ENCODE results near the gene HLA-DRA.

Gene HLA-DRA

DNA sequence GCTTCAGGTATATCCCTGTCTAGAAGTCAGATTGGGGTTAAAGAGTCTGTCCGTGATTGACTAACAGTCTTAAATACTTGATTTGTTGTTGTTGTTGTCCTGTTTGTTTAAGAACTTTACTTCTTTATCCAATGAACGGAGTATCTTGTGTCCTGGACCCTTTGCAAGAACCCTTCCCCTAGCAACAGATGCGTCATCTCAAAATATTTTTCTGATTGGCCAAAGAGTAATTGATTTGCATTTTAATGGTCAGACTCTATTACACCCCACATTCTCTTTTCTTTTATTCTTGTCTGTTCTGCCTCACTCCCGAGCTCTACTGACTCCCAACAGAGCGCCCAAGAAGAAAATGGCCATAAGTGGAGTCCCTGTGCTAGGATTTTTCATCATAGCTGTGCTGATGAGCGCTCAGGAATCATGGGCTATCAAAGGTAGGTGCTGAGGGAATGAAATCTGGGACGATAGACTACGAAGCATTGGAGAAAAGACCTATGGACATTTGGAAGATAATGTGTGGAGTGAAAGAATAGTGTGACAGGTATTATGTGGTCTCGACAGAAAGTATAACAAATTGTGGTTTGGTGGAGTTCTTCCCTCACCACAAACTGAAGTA, at the start of gene HLA-DRA:
Gene HLA-DRA (plus strand): TSS at position 286 of the 613 bp plus-strand sequence. CDS start 64 bp downstream, at position 350.
- peak; percentile 94 for DNase-seq

DNA sequence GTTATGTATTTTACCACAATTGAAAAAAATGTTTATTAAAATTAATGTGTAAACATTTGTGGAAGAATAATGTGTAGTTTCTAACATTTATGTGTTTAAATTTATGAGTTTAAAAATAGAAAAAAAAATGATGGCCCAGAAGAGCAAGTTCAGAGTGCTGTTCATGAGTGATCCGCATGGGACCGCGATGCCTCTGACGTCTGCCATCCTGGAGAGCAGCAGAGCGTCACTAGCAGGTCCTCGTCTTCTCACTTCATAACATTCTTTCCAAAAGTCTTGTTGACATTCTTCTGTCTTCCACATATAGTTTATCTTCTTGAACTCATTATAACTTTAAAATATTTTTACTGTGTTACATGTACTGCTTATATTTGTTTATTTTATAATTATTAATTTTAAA, 48.2 kb upstream of the HLA-DRA start:
- no peak for DNase-seq

DNA sequence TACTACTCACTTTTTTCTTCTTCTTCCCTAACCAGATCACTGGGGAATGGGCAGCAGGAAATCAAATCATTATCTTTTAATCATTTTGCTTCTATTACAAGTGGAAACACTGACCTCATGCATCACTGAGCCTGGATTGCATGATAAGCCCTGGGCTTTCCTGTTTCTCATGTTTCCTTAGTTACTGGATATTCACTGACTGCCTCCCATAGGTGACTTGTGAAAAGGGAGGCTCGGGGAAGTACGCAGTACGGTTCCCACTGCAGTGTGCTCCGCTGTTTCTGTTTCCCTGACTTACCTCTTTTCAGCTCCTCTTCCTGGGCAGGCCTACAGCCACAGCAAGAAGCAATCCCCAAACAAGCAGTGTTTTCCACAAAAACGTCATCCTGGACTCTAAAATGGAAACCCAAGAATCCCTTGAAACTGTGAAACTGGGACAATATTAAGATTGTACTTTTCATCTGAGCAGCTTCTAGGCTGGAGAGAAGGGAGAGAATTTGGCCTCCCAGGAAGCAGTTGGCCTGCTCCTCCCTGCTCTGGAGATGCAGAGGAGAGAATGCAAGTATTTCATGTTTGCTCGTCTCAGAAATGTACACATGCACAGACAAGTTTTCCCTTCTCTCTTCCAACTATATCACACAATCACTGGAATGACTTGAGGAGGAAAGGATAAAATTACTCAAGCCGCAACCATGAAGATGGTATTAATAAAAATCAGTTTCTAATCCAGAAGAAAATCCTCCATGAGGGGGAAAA, 45.8 kb upstream of the HLA-DRA start:
- peak; percentile 45 for DNase-seq

DNA sequence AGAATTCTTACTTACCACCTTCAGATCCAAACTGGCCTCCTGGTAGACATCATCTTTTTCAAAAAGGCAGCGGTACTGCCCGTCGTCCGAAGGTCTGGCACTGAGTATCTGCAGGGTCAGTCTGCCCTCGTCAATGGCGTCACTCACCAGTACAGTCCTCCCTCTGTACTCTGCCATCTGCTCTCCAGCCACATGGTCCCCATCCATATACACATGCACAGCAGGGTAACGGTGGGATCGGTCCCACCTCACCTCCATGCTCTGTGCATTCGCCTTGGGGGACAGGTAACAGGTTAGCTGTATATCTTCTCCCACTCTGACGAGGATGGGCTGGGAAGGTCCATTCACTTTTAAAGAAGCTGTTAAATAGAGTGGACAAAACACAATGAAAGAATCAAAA, 43.7 kb upstream of the HLA-DRA start:
- no peak for DNase-seq

DNA sequence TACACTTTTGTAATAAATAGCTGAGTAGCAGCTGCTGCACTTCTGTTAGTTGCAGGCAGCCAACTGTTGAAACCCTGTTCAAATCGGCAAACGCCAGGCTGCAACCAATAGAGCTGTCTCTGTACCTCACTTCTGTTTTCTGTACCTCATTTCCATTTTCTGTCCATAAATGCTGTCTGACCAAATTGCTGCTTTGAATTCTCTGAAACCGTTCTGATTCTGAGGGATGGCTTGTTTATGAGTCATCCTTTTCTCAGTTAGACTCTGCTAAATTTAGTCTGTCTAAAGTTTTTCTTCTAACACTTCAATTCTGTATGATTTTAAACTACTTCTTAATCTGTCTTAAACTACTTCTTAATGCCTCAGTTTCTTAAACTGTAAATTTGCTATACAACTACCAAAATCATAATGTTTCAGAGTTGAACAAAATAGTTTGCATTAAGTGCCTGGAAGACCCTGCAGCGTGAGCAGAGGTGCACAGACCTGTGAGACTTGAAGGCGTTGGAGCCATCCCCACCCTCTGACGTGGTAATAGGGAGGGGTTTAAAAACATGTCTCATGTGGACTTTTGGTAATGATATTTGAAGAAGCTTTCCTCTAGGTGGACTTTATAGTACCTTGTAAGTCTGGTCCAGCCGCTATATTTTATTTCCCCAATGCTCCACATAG, 42.3 kb upstream of the HLA-DRA start:
- DNase-seq, result no peak

DNA sequence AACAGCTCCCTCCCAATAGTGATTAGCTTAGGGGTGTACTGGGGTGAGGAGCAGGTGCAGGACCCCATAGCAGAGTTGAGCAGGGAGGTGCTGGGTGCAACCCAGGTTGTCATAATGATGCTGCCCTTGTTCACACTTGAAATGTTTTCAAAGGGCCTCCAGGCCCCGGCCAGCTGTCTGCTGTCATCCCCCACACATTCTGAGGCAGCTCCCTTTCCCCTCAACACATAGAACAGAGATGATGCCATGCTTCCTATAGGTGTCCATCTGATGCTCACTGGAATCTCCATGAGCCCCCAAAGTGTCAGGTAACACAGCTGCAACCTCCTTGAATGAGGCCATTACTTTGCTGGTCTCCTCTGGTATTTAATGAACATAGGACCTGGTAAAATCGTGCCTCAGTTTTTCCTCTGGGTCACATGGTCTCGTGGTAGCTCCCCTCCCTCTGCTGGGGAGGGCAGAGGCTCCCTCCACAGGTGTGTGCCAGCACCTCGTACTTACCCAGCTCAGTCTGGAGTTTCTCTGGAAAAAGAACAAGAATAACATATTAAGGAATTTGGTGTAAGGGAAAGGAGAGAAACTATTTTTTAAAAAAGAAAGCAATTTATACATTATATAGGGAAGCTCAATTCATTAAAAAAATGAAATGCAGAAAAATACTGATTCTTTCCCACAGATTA, 38.3 kb upstream of the HLA-DRA start:
- DNase-seq, result no peak

DNA sequence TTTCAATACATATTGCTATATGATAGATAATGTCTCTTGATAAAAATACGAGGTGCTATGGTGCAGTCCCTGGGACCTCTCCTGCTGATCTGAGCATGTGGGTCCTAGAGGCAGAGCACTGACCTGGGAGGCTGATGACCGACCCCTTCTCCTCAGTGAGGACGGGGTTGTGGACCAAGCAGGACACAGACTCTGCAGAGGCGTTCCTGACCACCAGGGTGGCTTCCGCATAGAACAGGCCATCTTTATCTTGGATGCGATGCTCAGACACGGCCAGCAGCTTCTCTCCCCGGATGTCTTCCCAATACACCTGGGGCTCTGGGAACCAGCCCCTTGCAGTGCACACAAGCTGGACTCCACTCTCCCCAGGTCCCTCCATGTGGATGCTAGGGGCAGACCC, 36.9 kb upstream of the HLA-DRA start:
- no peak for DNase-seq

DNA sequence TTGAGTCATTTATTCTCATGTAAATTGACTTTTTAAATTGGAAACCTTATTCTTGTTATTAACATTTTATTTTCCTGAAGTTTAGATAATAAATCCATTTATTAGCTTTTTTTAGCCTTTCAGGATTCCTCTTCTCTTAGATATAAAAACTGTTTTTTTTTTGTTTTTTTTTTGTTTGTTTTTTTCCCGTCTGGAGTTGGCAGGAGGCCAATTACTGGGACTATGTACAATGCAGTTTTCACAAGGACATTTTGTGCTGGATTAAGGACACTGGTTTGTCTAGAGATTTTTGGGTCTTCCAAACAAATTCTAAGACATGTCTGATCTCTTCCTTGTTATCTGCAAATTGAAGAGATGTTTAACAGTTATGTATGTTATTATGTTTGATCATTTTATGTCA, 34.0 kb upstream of the HLA-DRA start:
- no peak for DNase-seq

DNA sequence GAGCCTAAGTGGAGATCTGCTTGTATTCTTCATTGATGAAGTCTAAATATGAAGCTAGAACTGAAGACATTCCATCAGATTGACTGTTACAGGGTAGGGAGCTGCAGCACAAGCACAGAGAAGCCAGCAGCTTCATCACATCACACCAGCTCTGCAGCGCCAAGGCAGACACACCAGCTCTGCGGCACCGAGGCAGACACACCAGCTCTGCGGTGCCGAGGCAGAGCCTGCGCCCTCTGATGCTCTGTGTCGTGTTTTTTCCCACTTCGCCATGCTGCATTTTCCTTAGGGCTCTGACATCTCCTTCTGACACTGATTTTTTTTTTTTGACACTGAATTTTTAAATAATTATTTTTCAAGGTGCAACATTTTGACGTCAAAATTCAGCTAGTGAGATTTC, 33.5 kb upstream of the HLA-DRA start:
- no peak for DNase-seq

DNA sequence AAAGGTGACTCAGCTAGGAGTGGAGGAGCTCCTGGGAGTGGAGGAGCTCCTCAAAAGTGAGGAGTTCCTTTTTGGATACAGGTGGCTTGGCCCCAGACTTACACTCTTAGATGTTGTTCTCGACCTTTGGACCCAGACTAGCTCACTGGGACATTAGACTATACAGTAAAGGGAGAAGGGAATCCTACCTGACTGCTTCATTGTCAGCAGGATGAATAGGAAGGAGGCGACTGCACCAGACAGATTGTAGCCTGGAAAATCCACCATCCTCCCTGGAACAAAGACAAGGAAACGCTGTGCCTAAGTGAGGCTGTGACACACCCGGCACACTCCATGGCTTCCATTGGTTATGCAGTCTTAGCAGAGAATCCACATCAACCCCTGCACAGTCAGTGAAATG, 32.8 kb upstream of the HLA-DRA start, which contains the start of gene BTNL2:
Gene BTNL2 (minus strand): TSS at position 325 of the 400 bp plus-strand sequence. CDS start 58 bp downstream, at position 267.
- DNase-seq, result no peak

DNA sequence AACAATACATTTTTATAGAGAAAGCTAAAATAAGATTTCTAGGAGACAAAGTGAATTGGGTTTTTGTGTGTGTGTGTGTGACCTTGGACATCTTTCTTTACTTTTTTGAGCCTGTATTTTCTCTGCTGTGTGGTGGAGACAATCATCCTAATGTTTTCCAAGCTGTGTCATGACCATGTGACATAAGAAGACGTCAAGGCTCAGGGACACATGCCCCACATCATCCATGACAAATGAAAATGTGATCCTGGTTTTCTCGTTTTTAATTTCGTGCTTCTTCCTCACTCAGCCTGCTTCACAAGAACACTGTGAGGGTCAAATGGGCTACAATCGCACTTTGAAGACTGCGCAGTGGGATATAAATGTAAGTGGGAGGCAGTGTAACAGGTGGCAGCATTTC, 28.8 kb upstream of the HLA-DRA start:
- no peak for DNase-seq

DNA sequence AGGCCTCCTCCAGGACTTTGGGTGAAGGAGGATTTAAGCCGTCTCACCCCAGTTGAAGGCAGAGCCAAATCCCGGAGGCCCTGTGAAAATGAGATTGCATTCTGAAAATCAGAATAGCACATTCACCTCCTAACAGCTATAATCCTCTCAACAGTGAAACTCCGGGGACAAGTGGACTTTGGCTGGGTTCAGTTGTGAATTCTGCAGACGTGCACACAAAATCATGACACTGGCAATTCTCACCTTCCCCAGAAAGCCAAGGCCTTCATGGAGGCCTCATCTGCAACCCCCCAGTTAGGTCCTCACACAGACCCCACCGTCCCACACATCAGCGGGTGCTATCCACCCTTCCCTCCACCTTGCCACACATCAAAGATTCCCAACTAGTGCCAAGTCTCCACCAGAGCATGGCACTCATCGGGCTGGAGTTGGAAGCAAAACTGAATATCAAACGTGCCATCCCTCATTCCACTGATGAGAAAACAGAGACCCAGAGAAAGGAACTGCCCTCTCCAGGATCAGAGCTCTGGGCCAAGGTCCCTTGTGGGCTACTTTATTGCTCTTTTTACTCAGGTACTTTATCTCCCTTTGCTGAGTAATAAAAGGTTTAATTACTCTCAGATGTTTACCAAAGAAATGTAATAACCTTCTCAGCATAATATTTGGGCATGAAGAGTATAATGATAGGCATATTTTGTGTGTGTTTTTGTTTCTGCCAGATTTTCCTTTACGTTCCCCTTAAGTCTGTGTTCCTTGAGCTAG, 27.9 kb upstream of the HLA-DRA start:
- DNase-seq, result no peak

DNA sequence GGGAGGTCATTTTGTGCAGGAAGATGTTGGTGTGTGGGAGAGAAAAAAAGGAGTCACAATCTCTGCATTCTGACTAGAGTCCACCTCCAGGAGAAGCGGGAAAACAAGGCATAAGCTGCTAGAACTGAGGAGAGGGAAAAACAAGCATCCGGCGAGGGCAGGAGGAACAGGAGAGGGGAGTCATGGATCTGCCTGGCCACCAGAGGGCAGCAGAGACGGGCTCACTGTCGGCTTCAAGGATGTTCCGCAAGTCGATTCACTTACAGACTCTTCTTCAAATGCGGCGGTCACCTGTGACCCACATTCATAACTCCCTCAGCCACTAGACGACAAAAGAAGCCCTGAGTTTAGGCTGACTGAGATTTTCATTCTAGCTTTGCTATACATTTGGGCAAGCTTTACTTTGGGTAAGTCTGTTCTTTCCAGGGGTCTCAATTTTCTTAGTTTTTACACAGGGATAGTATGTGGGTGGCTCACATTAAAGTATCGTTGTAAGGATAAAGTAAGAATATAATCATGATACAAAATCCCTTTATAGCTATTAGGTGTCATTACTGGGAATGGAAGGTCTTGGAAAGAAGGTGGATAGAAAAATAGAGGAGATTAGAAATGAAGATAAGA, 26.1 kb upstream of the HLA-DRA start:
- peak; percentile 88 for DNase-seq

DNA sequence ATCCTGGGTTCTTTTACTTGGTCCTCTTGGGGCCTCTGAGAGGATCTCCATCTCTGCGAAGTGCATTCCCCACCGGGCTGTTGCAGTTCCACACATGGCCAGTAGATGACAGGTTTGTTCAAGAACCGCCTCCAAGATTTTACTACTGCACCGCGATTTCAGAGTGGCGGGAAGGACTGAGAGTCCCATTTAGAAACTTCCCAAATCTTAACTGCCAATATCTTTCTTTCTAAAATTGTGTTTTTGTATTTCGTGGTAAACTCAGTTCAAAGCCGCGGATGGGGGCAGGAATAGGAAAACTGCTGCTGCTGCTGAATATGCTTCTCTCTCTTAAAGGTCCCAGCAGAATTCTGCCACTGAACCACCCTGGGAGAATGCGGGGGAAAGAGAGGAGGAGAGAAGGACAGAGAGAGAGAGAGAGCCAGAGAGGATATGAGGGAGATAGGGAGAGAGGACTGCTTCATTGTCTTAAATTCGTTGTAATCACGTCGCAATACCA, 24.1 kb upstream of the HLA-DRA start:
- peak; percentile 88 for DNase-seq

DNA sequence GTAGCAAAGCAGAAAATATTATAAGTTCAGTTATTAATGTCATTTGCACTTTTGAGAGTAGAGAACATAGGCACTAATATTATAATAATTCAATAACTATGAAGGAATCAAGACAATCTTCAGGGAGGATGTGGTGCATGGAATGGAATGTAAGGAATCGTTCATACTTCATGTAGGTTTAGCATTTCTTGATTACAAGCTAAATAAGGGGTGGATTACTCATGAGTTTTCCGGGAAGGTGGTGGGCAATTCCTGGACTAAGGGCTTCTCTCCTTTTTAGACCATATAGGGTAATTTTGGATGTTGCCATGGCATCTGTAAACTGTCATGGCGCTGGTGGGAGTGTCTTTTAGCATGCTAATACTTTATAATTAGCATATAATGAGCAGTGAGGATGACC, 23.7 kb upstream of the HLA-DRA start:
- no peak for DNase-seq

DNA sequence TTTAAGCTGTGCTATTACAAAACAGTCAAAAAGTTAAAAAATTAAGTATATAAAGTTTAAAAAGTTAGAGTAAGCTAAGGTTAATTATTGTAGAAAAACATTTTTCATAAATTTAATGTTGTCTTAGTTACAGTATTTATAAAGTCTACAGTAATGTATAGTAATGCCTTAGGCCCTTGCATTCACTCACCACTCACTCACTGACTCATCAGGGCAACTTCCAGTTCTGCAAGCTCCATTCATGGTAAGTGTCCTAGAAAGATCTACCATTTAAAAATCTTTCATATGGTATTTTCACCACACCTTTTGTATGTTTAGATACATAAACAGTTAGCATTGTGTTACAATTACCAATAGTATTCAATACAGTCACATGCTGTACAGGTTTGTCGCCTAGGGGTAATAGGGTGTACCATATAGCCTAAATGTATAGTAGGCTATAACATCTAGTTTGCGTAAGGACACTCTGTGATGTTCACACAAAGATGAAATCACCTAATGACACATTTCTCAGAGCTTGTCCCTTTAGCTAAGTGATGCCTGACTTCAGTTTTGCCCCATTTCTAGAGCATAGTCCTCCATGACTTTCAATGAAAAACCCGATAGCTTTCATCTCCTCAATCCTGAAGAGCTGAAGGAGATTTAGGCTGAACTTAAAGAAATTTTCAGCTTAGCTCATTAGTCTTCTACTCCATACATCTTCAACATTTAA, 14.9 kb upstream of the HLA-DRA start:
- DNase-seq, result no peak

DNA sequence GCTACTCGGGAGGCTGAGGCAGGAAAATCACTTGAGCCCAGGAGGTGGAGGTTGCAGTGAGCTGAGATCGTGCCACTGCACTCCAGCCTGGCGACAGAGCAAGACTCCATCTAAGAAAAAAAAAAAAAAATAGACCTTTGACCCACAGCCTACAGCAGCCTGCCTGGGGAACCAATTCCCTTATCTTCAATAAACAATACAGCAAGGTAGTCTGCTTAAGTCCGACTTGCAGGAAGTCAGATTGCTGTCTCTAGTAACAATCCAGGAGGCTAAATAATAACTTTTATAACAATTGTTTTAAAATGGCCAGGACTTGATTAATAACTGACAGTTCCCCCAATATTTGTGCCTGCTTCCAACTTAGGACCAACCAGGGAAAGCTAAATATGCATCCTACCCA, 13.3 kb upstream of the HLA-DRA start:
- no peak for DNase-seq

DNA sequence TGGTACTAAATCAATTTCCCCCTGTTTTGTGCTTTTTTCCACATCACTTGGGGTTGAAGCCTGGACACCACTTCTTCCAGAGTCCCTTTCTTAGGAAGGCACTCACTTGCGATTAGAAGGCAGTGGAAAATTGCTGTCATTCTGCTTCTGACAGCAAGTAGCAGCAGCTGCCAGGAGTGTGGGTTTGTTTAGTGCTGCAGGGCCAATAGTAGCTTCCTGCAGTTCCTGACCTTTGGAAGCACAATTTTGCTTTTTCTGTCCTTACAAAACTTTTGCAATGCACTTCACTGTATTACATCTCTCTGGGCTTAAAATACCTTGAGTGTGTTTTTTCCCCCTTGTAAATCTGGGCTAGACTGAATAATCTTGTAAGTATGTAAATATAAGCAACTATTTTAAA, 12.5 kb upstream of the HLA-DRA start:
- no peak for DNase-seq

DNA sequence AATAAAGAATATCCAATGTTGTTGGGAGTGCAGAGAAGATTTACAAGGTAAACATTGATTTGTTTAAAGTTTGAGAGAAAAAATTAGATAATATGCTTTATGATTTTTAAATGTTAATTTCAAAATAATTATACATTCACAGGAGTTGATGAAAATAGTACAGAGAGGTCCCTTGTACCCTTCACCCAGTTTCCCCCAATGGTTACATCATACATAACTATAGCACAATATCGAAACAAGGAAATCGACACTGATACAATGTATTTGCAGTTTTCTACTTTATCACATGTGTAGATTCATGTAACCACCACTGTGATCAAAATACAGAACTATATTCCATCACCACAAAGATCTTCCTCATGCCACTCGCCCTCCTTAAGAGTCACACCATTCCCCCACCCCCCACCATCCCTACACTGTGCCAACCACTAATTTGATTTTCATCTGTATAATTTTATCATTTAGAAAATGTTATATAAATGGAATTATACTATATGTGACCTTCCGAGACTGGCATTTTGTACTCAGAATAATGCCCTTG, 11.7 kb upstream of the HLA-DRA start:
- DNase-seq, result no peak

DNA sequence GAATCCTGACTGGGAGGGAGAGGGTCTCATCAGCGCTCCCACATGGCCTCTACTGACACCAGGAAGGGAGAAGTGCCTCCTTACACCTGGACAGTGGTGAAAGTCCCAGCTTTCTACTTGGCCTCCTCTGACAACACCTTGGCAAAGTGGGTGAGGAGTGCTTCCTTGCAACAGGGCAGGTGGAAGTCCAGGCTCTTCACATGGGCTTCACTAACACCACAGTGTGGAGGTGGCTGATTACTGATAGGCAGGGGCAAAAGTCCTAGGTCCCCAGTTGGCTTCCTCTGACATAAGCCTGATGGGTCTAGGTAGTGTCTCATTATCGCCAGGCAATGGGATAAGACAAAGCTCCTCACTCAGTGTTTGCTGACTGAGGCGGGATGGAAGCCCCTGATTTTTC, 9.5 kb upstream of the HLA-DRA start:
- DNase-seq, result no peak

DNA sequence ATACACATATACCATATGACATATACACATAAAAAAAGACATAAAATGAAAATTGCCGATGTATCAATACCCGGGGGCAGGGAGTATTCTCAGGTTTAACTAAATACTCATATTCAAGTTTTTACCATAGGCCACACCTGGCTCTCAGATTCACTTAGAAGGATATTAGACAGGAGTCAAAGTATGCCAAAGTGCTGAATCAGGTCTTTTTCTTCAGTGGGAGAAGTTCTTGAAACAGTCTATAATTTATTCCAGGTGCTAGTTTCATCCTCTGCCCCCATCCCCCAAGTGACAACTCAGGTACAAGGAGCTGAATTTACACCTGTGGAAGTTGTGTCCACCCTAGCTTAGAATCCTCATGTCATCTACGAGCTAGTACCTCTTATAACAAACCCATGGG, 8.5 kb upstream of the HLA-DRA start:
- no peak for DNase-seq

All from hematopoietic multipotent progenitor cell treated with erythropoietin and hydrocortisone succinate and interleukin-3 and kit ligand, for 4 days (in vitro differentiated cells).